PC-9 (cell line): Measurements from ENCODE around the gene TCHP.

ENCODE experiments used
- CTCF ChIP-seq: fragments of 200-600 bp; sonication (generic); conservative IDR thresholded peaks from 2 replicates; pipeline ENCODE4 v1.6.1; 2017; ENCODE audit warnings: mixed run types, antibody characterized with exemption, mild to moderate bottlenecking, moderate library complexity
- EZH2 ChIP-seq: fragments of 200-600 bp; sonication (generic); IDR thresholded peaks from 2 replicates; pipeline ENCODE4 v1.8.0; 2017; ENCODE audit warnings: antibody characterized with exemption, low read depth

GRCh38 chr12:109881752-109882151, 18.3 kb upstream of the TCHP start:
- TF ChIP-seq CTCF (no peak), EZH2 (no peak)
